HFFc6 (cell line): Measurements from ENCODE around the gene RXFP3. TPM values are rescaled to one million over a fixed set of nuclear protein-coding genes. Genes with fewer than 3 reads are reported as not detected.
"Not testable (repeated sequence)": the region's sequence is repeated elsewhere in the genome, so short reads cannot be mapped to it uniquely, and the experiment has no call there.

Source experiments
- DNase-seq: peaks from one replicate; pipeline ENCODE4 v3.0.0-alpha.2; 2018
- H3K27ac Mint-ChIP-seq: 2 replicates; pipeline ENCODE4 v1.8.0; 2020; ENCODE audit warnings: mild to moderate bottlenecking, mixed read lengths
- H3K27me3 Mint-ChIP-seq: 2 replicates; pipeline ENCODE4 v1.8.0; 2021; ENCODE audit warnings: mild to moderate bottlenecking, moderate library complexity, mixed read lengths; ENCODE audit not compliant: insufficient read depth
- H3K36me3 Mint-ChIP-seq: 2 replicates; pipeline ENCODE4 v1.8.0; 2021; ENCODE audit warnings: low read depth, mixed read lengths
- H3K4me1 Mint-ChIP-seq: 2 replicates; pipeline ENCODE4 v1.8.0; 2020; ENCODE audit warnings: low read depth, mixed read lengths
- H3K4me3 Mint-ChIP-seq: 2 replicates; pipeline ENCODE4 v1.8.0; 2020; ENCODE audit warnings: mild to moderate bottlenecking, moderate library complexity, mixed read lengths
- H3K9me3 Mint-ChIP-seq: 2 replicates; pipeline ENCODE4 v1.8.0; 2020; ENCODE audit warnings: mild to moderate bottlenecking, mixed read lengths
- total RNA-seq, 6 experiments: library from RNA; stranded (reverse); fragmentation: NEBNext Ultra II Directional; extraction: Animal tissue kit (Norgen Biotek cat#: 25700); gene quantifications; 2 replicates in 1 of 6; 3 replicates in 5 of 6; pipeline ENCODE4 v1.2.3, GENCODE V29; 2021
- TF ChIP-seq, protein P1 (sequence below): fragments of 200-600 bp; sonication (generic); IDR thresholded peaks from 2 replicates; pipeline ENCODE4 v1.5.0; 2021; ENCODE audit warnings: antibody characterized with exemption, mild to moderate bottlenecking

RXFP3 gene
- total RNA-seq, 6 experiments from 2014 or later = not detected

DNA sequence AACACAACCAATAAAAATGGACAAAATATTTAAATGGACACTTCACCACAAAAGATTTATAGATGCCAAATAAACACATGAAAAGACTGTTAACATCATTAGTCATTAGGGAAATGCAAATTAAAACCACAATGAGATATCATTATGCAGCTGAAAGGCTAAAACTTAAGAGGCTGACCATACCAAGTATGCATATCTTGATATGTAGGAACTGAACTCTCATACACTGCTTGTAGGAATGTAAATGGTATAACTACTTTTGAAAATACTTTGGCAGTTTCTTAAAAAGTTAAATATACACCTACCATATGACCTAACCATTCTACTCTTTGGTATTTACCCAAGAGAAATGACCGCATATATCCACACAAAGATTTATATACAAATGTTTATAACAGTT lies 30.8 kb upstream of the RXFP3 start:
- Mint-ChIP-seq H3K27me3 (peaks cover 5% of the 10 kb centered on the region), H3K27ac (no peak overlapping the region), H3K9me3 (peaks cover 30% of the 10 kb centered on the region), H3K4me3 (no peak overlapping the region), H3K36me3 (peaks cover 21% of the 10 kb centered on the region), H3K4me1 (peaks cover 8% of the 10 kb centered on the region)
- TF ChIP-seq, protein P1, sequence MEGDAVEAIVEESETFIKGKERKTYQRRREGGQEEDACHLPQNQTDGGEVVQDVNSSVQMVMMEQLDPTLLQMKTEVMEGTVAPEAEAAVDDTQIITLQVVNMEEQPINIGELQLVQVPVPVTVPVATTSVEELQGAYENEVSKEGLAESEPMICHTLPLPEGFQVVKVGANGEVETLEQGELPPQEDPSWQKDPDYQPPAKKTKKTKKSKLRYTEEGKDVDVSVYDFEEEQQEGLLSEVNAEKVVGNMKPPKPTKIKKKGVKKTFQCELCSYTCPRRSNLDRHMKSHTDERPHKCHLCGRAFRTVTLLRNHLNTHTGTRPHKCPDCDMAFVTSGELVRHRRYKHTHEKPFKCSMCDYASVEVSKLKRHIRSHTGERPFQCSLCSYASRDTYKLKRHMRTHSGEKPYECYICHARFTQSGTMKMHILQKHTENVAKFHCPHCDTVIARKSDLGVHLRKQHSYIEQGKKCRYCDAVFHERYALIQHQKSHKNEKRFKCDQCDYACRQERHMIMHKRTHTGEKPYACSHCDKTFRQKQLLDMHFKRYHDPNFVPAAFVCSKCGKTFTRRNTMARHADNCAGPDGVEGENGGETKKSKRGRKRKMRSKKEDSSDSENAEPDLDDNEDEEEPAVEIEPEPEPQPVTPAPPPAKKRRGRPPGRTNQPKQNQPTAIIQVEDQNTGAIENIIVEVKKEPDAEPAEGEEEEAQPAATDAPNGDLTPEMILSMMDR = no peak
- no peak for DNase-seq

DNA sequence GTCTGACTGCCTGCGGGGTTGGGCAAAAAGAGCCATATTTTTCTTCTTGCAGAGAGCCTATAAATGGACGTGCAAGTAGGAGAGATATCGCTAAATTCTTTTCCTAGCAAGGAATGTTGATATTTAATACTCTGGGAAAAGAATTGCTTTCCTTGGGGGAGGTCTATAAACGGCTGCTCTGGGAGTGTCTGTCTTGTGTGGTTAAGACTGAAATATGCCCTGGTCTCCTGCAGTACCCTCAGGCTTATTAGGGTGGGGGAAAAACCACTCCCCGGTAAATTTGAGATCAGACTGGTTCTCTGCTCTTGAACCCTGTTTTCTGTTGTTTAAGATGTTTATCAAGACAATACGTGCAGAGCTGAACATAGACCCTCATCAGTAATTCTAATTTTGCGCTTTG lies 29.9 kb upstream of the RXFP3 start:
- not testable (repeated sequence) for H3K27me3 Mint-ChIP-seq, H3K4me1 Mint-ChIP-seq, DNase-seq, H3K4me3 Mint-ChIP-seq, H3K27ac Mint-ChIP-seq
- Mint-ChIP-seq H3K36me3 (peaks cover 21% of the 10 kb centered on the region), H3K9me3 (peaks cover 30% of the 10 kb centered on the region)

DNA sequence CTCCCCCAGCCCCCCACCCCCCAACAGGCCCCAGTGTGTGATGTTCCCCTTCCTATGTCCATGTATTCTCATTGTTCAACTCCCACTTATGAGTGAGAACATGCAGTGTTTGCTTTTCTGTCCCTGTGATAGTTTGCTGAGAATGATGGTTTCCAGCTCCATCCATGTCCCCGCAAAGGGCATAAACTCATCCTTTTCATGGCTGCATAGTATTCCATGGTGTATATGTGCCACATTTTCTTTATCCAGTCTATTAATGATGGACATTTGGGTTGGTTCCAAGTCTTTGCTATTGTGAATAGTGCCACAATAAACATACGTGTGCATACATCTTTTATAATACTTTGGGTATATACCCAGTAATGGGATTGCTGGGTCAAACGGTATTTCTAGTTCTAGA lies 21.3 kb upstream of the RXFP3 start:
- Mint-ChIP-seq H3K36me3 (peaks cover 40% of the 10 kb centered on the region), H3K27me3 (peaks cover 10% of the 10 kb centered on the region), H3K9me3 (peaks cover 35% of the 10 kb centered on the region)
- not testable (repeated sequence) for DNase-seq, H3K4me1 Mint-ChIP-seq, H3K4me3 Mint-ChIP-seq, H3K27ac Mint-ChIP-seq

DNA sequence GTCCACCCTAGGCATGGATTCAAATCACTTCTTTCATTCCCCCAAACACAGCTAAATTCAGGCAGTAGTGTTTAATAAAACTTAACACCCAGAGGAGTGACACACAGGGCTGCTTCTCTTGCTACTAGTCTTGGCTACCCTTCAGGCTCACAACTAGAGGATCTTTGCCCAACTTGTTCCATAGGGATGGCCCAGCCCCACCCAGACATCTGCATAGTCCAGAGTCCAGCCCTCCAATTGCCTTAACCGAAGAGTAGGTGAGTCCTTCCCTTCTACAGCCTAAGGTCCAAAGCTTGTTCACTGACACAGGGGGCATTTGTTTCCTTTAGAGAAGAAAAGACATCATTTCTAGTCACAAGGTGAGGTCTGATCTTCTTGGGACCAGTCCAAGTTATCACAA lies 15.2 kb upstream of the RXFP3 start:
- Mint-ChIP-seq H3K36me3 (peaks cover 31% of the 10 kb centered on the region; the same call in 1 of the 2 replicates), H3K27ac (no peak overlapping the region), H3K9me3 (peaks cover 29% of the 10 kb centered on the region), H3K27me3 (peaks cover 11% of the 10 kb centered on the region), H3K4me3 (no peak overlapping the region), H3K4me1 (no peaks in the 10 kb centered on the region; the same call in 1 of the 2 replicates)
- TF ChIP-seq, protein P1 = no peak
- no peak for DNase-seq

DNA sequence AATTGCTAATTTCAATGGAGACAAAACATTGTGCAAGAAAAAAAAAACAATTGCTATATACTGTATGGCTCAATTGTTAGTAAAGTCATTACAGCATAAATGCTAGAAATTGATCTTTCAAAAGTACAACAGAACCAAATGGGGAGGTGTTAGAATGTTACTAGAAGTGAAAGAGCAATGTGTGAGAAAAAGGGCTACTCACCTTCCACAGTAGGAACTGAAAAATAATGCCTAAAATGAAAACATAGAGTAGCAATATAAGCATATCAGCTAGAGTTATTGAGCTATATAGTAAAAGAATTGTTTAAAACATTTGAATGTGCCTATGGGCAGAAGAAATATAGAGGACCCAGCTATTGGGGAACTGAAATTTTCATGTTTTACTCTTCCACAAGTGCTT lies 10.9 kb upstream of the RXFP3 start:
- Mint-ChIP-seq H3K9me3 (no peaks in the 10 kb centered on the region), H3K27ac (no peak overlapping the region), H3K27me3 (peaks cover 6% of the 10 kb centered on the region), H3K36me3 (no peaks in the 10 kb centered on the region), H3K4me1 (no peaks in the 10 kb centered on the region; the same call in 1 of the 2 replicates), H3K4me3 (no peak overlapping the region)
- no peak for DNase-seq
- TF ChIP-seq, protein P1 = no peak

DNA sequence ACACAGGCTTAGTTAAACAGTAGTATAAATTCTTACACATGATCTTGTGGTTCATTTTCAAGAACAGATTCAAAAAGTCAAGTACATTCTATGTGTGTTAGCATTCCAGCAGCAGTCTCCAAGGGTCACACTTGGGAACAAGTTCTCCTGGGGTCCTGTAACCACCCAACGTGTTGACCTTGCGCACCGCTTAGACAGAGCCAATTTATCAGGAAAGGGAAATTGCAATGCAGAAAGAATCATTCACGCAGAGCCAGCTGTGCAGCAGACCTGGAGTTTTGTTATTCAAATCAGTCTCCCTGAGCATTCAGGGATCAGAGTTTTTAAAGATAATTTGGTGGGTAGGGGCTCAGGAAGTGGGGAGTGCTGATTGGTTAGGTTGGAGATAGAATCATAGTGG lies 8.5 kb upstream of the RXFP3 start:
- DNase-seq = no peak
- Mint-ChIP-seq H3K4me3 (no peak overlapping the region), H3K27ac (no peak overlapping the region), H3K27me3 (peaks cover 3% of the 10 kb centered on the region; the same call in 1 of the 2 replicates), H3K36me3 (no peaks in the 10 kb centered on the region; the same call in 1 of the 2 replicates), H3K4me1 (peaks cover 7% of the 10 kb centered on the region), H3K9me3 (no peaks in the 10 kb centered on the region)
- TF ChIP-seq, protein P1 = no peak

DNA sequence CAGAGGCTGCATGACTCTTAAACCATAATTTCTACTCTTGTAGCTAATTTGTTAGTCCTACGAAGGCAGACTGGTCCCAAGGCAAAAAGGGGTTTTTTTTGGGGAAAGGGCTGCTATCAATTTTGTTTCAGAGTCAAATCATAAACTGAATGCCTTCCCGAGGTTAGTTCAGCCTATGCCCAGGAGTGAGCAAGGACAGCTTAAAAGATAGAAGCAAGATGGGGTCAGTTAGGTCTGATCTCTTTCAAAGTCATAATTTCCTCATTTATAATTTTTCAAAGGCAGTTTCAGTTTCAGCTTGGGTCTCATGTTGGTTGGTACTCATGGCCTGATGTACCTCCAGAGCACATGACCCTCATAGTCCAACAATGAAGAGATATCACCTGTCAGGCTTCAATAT lies 7.9 kb upstream of the RXFP3 start:
- Mint-ChIP-seq H3K4me3 (no peak overlapping the region), H3K9me3 (no peaks in the 10 kb centered on the region)
- TF ChIP-seq, protein P1 = no peak

More for the DNA sequence above, 7.9 kb upstream of the RXFP3 start:
- peaks cover 11% of the 10 kb centered on the region for H3K4me1 Mint-ChIP-seq
- DNase-seq = no peak
- no peaks in the 10 kb centered on the region; the same call in 1 of the 2 replicates for H3K36me3 Mint-ChIP-seq
- no peak overlapping the region for H3K27ac Mint-ChIP-seq
- H3K27me3 Mint-ChIP-seq = peaks cover 3% of the 10 kb centered on the region; the same call in 1 of the 2 replicates
